ENCODE measurements around the gene VAV3.
"Not testable (repeated sequence)": the region's sequence is repeated elsewhere in the genome, so short reads cannot be mapped to it uniquely, and the experiment has no call there.

Gene VAV3, protein sequence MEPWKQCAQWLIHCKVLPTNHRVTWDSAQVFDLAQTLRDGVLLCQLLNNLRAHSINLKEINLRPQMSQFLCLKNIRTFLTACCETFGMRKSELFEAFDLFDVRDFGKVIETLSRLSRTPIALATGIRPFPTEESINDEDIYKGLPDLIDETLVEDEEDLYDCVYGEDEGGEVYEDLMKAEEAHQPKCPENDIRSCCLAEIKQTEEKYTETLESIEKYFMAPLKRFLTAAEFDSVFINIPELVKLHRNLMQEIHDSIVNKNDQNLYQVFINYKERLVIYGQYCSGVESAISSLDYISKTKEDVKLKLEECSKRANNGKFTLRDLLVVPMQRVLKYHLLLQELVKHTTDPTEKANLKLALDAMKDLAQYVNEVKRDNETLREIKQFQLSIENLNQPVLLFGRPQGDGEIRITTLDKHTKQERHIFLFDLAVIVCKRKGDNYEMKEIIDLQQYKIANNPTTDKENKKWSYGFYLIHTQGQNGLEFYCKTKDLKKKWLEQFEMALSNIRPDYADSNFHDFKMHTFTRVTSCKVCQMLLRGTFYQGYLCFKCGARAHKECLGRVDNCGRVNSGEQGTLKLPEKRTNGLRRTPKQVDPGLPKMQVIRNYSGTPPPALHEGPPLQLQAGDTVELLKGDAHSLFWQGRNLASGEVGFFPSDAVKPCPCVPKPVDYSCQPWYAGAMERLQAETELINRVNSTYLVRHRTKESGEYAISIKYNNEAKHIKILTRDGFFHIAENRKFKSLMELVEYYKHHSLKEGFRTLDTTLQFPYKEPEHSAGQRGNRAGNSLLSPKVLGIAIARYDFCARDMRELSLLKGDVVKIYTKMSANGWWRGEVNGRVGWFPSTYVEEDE

DNA sequence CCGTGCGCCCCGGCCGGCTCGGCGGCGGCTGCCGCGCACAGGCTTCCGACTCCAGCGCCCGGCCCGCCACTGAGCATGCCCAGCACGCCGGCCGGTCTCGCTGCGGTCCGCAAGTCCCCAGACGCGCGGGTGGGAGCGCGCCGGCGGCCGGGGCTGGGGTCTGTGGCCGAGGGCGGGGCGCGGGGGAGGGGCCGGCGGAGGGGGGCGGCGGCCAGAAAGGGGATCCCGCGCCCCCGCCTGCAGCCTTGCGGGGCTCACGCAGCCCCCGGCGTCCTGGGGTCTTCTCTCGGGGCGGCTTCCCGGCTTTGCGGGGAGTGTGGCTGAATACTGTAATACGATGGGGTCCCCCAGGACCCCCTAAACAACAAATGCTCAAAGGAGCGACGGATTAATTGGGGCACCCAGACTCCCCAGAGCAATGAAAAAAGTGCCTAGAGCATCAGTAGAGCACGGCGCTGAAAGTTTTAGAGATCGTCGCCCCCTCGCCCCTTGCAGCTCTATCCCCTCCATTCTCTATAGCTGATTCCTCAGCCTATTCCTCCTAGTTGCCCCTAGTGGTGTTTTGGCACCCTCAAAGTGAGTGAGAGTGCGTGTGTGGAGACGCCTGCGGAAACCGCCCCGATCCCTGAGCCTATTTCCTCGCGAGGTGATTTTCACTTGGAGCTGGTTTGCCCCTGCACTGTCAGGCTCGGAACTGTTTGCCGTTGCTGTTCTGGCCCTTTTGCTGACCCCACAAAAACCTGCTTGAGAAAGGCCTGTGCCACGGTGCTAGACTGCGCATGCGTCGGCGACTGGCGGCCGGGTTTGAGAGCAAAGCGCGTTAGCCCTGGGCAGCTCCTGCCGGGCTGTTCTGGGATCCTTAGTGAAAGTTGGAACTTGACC is at the start of gene VAV3:
Gene VAV3 (minus strand): TSS at position 71 of the 882 bp plus-strand sequence. CDS start 311 bp downstream, outside the sequence.
- DNase-seq (ENCODE audit: low spot score): peak; percentile 56

DNA sequence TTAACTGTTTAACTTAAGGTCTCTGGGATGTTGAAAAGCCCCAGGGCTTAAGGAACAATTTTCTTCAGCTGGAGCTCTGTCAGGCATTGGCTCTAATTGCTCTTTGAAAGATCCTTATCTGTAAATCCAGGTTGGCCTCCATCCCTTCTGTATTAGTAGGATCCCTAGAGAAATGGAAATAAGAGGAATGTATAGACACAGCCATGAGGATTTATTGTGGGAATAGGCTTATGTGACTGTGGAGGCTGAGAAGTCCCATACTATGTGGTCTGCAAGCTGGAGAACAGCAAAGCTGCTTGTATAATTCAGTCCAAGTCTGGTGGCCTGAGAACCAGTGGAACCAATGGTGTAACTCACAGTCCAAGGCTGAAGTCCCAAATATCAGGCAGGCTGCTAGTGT is 47.6 kb upstream of the VAV3 start:
- DNase-seq (ENCODE audit: low spot score): no peak

GRCh38 chr1:108011295-108011694 is 46.3 kb upstream of the VAV3 start:
- no peak for DNase-seq (ENCODE audit: low spot score)

GRCh38 chr1:108010581-108010980 is 45.6 kb upstream of the VAV3 start:
- no peak for DNase-seq (ENCODE audit: low spot score)

- no peak for DNase-seq (ENCODE audit: low spot score)
Observed at GRCh38 chr1:108009603-108010195, 44.7 kb upstream of the VAV3 start.

DNA sequence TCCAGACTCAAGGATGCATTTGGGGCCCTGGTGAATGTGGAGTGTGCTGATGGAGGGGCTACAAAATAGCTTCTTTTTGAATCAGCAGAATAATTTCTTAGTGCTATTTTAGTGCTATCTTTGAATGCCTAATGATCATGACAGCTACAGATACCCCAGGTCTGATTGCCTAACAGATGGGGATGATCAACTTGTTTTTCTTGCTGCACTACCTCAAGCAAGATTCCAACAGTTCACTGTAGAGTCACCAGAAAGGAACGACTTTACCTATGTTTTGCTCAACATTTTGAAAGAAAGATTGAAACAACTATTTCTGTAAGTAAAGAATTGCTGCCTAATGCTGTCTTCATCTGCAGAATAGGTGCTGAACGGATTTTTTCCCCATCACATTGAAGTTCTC is 42.6 kb upstream of the VAV3 start:
- DNase-seq (ENCODE audit: low spot score): no peak

DNA sequence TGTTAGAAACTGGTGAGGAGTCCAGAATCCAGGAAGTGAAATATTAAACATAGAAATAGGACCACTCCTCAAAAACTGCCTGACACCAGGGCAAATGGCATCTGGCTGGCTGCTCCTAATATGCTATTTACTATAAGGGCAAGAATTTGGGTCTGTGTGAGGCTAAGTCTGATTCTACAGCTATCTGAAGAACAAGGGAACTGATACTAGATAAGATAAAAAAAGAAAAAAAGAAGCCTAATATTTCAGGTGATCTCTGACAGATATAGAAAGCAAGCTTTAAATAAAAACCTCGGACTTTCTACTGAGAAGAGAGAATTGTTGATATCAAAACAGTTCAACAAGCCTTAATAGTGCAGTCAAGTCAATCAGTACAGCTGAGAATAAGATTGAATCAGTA is 42.1 kb upstream of the VAV3 start:
- DNase-seq (ENCODE audit: low spot score): no peak

DNA sequence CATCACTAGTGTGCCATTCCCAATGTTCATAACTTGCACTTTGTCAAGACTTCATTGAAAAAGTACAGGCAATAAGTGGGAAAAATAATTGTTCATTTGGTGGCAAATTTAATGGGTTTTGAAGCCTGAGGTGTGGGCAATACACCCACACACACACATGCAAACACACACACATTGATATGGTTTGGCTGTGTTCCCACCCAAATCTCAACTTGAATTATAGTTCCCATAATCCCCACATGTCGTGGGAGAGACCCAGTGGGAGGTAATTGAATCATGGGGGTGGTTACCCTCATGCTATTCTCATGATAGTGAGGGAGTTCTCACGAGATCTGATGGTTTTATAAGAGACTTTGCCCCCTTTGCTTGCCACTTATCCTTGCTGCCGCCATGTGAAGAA is 39.9 kb upstream of the VAV3 start:
- DNase-seq (ENCODE audit: low spot score): not testable (repeated sequence)

DNA sequence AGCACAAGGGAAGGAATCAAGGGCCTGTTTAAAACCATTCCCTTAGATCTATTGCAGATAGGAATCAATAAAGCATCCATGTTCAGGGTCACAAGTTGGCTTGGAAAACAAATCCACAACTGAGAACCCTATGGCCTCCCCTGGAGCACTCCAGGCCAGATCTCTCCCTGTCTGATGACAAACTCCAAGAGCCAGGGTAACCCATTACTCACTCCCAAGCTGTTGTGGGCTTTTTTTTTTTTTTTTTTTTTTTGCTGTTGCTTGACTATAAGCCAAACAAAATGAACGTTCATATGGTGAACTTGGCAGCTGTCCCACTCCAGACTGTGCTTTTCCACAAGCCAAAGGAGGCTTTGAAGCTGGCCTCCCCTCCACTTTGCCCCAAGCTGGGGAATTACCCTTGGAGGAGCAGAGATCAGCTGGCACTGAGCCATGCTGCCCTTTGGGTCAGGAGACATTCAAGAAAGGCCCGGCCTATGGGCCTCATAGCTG is 35.7 kb upstream of the VAV3 start:
- DNase-seq (ENCODE audit: low spot score): no peak

DNA sequence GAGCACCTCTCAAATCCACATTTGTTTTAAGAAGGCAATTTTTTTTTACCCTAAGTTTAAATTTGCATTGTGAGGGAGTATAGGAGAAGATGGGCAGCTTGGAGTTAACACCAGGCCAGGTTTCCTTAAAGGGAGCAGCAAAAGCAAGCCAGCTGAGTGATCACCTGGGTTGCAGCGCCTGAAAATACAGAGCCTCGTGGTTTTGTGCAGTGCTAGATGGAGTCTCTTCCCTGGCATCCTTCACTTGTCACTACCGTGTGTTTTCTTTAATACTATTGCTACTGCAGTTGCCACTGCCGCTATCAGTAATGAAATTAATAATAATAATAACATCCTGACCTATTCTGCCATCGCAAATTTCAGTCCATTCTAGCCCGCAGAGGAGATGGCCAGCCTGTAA is 35.2 kb upstream of the VAV3 start:
- no peak for DNase-seq (ENCODE audit: low spot score)

- no peak for DNase-seq (ENCODE audit: low spot score)
Observed at GRCh38 chr1:107997866-107998265, 32.9 kb upstream of the VAV3 start.

- DNase-seq (ENCODE audit: low spot score): peak; percentile 20
Observed at GRCh38 chr1:107993920-107994319, 28.9 kb upstream of the VAV3 start.

GRCh38 chr1:107992347-107992746 is 27.4 kb upstream of the VAV3 start:
- DNase-seq (ENCODE audit: low spot score): no peak

GRCh38 chr1:107991371-107992066 is 26.5 kb upstream of the VAV3 start:
- no peak for DNase-seq (ENCODE audit: low spot score)

GRCh38 chr1:107990606-107991005 is 25.6 kb upstream of the VAV3 start:
- DNase-seq (ENCODE audit: low spot score): no peak

DNA sequence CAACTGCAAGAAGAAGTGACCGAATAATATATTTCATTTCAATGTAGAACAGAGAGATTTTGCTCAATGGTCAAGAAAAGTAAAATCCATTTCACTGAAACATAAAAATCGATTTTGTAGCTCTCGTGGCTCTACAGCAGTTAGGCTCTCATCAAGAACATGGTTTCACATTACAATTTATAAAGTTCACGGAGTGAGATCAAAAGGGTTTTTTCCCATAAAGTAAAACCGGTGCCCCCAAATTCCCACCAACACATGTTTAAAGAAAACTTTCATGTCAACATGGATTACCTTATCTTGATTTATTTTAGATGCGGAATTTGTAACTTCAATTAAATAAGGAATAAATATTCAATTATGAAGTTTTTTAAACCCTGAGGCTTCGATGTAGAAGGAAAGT is 16.3 kb upstream of the VAV3 start:
- no peak for DNase-seq (ENCODE audit: low spot score)

DNA sequence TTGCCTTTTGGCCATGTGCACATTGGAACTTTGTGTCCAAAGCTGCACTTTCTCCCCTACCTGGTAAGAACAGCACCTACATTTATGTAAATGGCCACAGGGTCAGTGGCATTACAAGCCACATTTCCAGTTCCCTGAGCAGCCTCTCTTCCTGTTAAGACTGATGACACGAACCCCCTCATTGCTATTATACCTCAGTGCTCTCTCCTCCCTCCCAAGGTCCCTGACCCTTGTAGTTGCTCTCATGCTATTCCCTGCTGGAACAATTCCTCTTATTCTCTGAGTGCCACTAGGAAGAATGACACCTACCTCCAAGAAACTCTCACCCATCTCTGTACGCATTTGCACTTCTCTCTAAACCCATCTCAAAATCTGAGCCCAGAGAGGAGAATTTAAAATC is 14.9 kb upstream of the VAV3 start:
- DNase-seq (ENCODE audit: low spot score): no peak

DNA sequence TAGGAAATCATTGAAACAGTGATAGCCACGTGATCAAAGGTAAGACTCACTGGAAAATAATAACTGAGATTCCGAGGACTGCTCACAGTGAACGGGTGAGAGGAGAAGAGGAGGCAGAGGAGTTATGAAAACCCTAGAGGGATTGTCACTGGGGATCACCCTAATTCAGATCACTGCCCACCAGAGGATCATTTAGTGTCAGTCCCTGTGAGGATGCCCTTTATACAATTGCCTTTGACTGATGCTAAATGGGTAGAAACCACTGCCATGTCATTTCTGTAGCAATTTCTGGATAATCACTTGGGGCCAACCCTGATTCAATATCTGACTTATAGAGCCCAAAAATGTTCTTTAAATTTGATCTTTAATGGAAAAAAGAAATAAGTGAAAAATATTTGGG is 14.1 kb upstream of the VAV3 start:
- no peak for DNase-seq (ENCODE audit: low spot score)

DNA sequence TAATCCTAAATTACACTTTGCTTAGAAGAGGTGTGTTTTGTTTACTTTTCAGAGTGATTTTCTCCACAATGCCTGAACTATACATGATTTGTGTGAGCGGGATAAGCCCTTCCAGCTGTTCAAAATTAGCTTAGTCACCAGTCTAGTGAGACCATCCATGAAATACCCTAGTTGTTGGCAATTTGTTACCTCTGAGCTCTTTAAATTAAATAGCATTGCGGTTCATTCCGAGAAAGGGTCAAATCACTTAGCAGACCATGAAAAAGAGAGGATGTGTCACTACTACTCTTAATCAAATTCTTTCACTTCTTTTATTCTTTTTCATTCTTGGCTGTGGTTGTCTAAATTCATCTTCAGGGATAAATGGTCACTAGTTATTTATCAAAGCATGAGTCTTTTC is 11.9 kb upstream of the VAV3 start:
- DNase-seq (ENCODE audit: low spot score): no peak

- no peak for DNase-seq (ENCODE audit: low spot score)
Observed at GRCh38 chr1:107976431-107976830, 11.5 kb upstream of the VAV3 start.

DNA sequence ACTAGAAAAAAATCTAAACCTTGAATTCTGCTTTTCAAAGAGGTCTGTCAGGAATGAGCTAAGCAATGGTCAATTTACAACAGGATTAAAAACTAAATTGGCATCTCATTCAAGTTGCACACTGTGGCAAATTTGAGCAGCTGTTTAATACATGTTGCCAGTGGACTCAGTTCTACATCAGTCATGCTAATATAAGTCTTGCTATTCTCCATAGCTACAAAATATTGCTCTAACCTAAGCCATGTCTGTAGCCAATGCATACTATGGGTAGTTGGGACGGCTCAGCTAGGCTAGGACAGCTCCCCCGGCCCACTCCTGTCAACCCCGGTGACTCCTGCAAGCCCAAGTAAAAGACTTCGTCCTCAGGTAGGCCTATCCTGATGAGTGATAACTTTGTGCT is 10.9 kb upstream of the VAV3 start:
- no peak for DNase-seq (ENCODE audit: low spot score)
